Stimulated activated CD8-positive, alpha-beta memory T cell treated with anti-CD3 and anti-CD28 coated beads, Interleukin-7, amount 100 ng/mL, for 48 hours (primary cell): Measurements from ENCODE around the gene PUDP.
"Not testable (repeated sequence)": the region's sequence is repeated elsewhere in the genome, so short reads cannot be mapped to it uniquely, and the experiment has no call there.

Experiments used
- DNase-seq, 2 donors: peaks; one replicate each; pipeline ENCODE4 v3.0.0-alpha.2; 2020; ENCODE audit warnings: low read depth in 1 of 2; ENCODE audit errors: extremely low read depth in 1 of 2

The PUDP gene

DNA sequence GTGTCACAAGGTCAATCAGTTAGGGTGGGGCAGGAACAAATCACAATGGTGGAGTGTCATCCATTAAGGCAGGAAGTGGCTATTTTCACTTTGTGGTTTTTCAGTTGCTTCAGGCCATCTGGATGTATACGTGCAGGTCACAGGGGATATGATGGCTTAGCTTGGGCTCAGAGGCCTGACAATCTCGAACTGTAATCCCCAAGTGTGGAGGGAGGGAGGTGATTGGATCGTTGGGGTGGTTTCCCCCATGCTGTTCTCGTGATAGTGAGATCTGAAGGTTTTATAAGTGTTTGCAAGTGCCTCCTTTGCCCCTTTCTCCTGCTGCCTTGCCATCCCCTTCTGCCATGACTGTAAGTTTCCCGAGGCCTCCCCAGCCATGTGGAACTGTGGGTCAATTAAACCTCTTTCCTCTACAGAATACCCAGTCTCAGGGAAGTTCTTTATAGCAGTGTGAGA, 37.1 kb downstream of the PUDP start:
- no peak for DNase-seq

GRCh38 chrX:7109838-7110793, 37.8 kb downstream of the PUDP start:
- DNase-seq = no peak

DNA sequence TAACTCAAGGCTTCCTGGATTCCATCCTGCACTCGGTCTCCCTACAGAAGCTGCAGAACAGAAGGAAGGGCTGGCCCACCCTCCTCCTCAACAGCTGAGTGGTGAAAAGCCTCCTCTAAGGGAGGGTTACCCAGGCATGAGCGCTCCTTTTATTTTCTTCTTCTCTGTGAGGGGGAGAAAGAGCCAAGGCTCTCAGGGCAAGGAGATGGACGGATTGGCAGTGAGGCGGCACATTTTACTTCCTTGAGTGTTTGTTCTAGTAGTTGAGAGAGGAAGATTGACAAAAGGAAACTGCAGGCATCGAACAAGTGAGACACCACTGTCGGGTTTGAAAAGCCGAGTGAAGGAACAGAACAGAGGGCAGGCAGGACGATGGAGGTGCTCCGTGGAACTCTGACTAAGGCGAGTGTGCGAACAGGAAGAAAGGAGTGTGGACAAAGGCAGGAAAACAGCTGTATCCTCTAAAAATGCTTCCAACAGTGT, 38.9 kb downstream of the PUDP start:
- DNase-seq = no peak

GRCh38 chrX:7108030-7108429, 39.9 kb downstream of the PUDP start:
- DNase-seq = no peak

- DNase-seq = no peak
Observed at GRCh38 chrX:7106649-7107048, 41.3 kb downstream of the PUDP start.

- DNase-seq = no peak
Observed at GRCh38 chrX:7102119-7102518, 45.8 kb downstream of the PUDP start.

GRCh38 chrX:7100022-7100421, 47.9 kb downstream of the PUDP start:
- no peak for DNase-seq

DNA sequence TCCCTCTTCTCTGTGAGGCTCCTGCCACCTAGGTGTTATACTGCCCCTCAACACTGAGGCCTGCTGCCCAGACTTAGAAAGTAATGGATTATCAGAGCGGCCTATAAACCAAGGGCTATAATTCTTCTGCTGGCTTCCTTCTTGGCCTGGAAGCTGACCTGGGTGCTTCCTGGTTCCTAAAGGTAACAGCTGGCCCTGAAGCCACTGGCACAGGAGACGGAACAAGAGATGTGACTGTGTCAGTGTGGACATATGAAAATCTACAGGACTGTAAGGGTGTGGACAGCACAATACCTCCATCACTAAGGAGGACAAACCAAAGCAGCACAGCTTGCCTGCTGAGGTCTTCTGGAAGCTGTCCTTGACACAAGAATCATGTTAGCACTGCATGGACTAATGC, 52.3 kb downstream of the PUDP start:
- not testable (repeated sequence) for DNase-seq

- no peak for DNase-seq
Observed at GRCh38 chrX:7093305-7093704, 54.6 kb downstream of the PUDP start.

GRCh38 chrX:7092543-7092942, 55.4 kb downstream of the PUDP start:
- no peak for DNase-seq

- DNase-seq = no peak
Observed at GRCh38 chrX:7091923-7092322, 56.0 kb downstream of the PUDP start.

DNA sequence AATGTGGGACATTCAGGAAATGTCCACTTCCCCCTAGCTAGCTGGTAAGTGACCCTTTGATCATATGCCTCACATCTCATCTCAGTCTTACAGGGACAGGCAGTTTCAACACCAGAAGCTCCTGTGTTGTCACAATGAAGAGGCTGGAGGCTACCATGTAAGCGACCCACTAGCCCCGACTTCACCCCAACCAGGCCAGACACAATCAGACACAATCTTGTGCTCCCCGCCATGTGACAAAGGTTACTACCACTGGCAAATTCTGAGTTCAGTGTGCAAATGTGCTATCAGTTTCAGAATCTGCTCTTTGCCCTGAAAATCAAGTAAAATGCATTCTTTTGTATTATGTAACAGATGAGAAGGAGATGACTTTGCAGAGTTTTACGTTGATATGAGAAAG, 57.3 kb downstream of the PUDP start:
- no peak for DNase-seq

DNA sequence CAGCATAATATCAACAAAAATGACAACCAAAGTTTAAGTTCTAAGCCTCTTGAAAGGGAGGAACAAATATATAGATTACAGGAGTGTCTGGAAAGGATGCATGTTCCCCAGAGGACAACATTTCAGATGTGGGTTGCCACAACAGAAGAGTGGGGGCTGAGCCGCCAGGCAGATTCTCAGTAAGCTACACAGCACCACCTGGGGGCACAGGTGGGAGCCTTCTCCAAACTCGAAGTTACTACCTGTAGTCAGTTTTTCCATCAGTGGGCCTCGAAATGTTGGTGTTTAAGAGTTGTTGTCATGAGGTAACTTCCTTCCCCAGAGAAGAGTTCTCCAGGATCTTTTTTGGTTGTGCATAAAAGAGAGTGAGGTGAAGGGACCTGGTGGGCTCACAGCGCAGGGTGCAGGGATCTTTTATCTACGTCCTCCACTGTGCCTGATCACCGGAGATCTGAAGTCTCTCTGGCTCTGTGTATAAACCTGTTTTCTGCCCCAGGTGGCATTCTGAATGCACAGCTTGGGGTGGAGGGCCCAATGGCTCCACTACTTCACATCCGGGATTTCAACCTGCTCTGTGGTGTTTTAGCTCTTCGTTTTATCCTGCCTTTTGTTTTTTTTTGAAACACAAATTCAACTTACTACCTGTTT, 58.9 kb downstream of the PUDP start:
- DNase-seq = peak in 1 of 2 donors; percentile 4

- no peak for DNase-seq
Observed at GRCh38 chrX:7086384-7086783, 61.6 kb downstream of the PUDP start.

GRCh38 chrX:7085879-7086278, 62.1 kb downstream of the PUDP start:
- DNase-seq = no peak

DNA sequence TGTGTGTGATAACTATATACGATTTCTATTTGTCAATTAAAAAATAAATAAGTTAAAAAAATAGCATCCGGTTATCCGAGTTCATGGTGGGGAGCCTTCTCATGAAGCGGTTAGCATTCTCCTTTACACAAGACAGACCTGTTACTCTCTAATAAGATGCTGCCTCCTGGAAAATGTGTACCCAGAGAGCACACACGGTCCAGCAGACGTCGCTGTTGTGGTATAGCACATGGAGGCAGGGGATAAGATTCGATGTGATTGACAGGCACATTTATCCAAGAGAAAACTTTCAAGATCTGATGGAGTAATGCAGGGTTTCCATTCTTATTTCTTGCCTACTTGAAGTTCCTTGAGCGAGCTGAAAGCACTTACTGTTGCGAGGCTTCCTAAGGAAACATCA, 63.1 kb downstream of the PUDP start:
- no peak for DNase-seq

DNA sequence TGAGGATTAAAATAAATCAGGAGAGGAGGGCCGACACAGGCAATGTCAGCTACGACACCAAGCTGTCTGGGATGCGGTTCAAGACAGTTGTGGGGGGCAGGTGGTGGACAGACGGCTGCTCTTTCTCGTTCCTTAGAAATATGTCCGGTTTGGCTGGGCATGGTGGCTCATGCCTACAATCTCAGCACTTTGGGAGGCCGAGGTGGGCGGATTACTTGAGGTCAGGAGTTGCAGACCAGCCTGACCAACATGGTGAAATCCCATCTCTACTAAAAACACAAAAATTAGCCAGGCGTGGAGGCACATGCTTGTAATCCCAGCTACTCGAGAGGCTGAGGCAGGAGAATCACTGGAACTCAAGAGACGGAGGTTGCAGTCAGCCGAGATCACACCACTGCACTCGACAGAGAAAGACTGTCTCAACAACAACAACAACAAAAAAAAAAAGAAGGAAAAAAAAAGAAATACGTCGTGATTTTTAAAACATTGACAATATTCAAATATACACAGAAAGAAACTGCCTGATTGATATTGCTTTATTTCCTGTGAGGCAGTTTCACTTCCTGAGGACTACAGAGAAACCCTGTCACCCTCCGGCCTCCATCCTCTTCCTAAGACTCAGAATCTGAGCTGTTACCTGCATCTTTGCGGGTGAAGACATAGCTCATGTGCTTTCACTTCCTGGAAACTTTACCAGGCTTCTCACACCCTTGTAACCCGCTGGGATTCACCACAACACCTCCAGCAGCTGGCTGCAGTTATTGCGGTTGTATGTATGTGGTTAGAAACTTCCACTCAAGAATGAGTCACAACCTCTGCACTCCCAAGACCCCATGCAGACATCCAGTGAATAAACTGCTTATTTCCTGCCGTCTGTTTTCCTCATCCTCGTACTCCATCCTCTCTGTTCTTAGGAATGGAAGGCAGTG, 64.2 kb downstream of the PUDP start:
- peak; percentile 42 to 50 for DNase-seq

GRCh38 chrX:7083021-7083420, 64.9 kb downstream of the PUDP start:
- DNase-seq = no peak

- no peak for DNase-seq
Observed at GRCh38 chrX:7082556-7082955, 65.4 kb downstream of the PUDP start.

DNA sequence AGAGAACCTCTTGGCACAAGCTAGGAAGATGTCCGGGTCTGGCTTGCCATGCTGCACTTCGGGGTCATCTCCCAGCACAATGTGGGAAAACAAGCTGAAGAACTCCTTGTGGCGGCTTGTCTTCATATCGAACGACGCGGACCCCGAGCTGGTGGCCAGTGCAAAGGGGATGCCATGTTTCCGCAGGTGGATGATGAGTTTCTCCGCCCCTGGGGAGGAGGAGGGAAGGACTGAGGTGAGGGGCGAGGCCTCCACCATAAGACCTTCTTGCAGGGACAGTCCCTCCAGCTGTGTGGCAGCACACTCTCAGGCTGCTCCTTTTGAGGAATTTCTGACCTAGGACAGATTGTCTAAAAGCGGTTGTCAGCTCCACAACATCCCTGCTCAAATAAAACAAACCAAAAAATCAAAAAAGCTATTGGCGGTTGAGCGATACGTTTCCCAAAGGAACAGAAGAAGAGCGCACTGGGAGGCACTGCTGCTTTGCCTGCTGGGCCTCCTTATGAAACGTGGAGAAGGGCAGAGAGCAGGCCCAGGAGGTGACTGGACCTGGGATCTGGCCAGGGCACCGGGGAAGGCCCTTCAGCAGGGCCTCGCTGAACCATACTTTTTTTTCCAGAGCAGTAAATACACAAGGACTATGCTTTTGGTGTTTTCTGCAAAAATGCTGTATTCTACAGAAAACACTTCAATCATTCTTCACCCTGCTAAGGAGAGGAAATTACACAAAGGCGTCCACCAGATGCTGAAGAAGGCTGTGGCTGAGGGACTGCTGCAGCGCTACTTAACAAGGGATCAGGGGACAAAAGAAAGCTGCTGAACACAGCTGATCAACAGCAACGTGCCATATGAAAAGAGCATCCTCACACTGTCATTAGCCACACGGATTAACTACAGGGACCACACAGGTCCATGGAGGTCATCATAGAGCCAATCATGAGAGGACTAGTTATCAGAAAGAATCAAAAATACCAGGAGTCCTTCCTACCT, 70.4 kb downstream of the PUDP start:
- DNase-seq = no peak
